CD4-positive, alpha-beta T cell treated with Interleukin-21 for 1 hour (primary cell): Measurements from ENCODE around the gene WHRN.
A peak's percentile ranks its signal among the peaks of the same experiment; 100 is the strongest.

ENCODE experiments used
- DNase-seq: peaks from one replicate; pipeline ENCODE4 v3.0.0-alpha.2; 2020

The WHRN gene

GRCh38 chr9:114445616-114446015 is 59.7 kb downstream of the WHRN start:
- DNase-seq: no peak

GRCh38 chr9:114442022-114442421 is 63.3 kb downstream of the WHRN start:
- DNase-seq: no peak

- no peak for DNase-seq
These were observed 67.8 kb downstream of the WHRN start for GRCh38 chr9:114437401-114437893.

- DNase-seq: peak; percentile 38
These were observed 70.4 kb downstream of the WHRN start for GRCh38 chr9:114434878-114435311.

- no peak for DNase-seq
These were observed 71.5 kb downstream of the WHRN start for GRCh38 chr9:114433720-114434255.

- no peak for DNase-seq
These were observed 72.2 kb downstream of the WHRN start for GRCh38 chr9:114433086-114433485.

GRCh38 chr9:114432323-114433067 is 72.8 kb downstream of the WHRN start:
- DNase-seq: no peak

GRCh38 chr9:114431770-114432169 is 73.5 kb downstream of the WHRN start:
- no peak for DNase-seq

- DNase-seq: no peak
These were observed 74.3 kb downstream of the WHRN start for GRCh38 chr9:114431003-114431402.

- DNase-seq: no peak
These were observed 74.8 kb downstream of the WHRN start for GRCh38 chr9:114430457-114430856.

GRCh38 chr9:114429488-114429887 is 75.8 kb downstream of the WHRN start:
- no peak for DNase-seq

GRCh38 chr9:114428466-114428865 is 76.8 kb downstream of the WHRN start:
- DNase-seq: no peak

- no peak for DNase-seq
These were observed 77.6 kb downstream of the WHRN start for GRCh38 chr9:114427644-114428043.

- DNase-seq: no peak
These were observed 79.0 kb downstream of the WHRN start for GRCh38 chr9:114426046-114426948.

- DNase-seq: no peak
These were observed 80.1 kb downstream of the WHRN start for GRCh38 chr9:114425126-114425525.

- DNase-seq: no peak
These were observed 81.1 kb downstream of the WHRN start for GRCh38 chr9:114424126-114424525.

- no peak for DNase-seq
These were observed 82.1 kb downstream of the WHRN start for GRCh38 chr9:114423181-114423580.

GRCh38 chr9:114421147-114421546 is 84.1 kb downstream of the WHRN start:
- no peak for DNase-seq

GRCh38 chr9:114419796-114420195 is 85.5 kb downstream of the WHRN start:
- DNase-seq: no peak

- DNase-seq: no peak
These were observed 87.2 kb downstream of the WHRN start for GRCh38 chr9:114418053-114418452.

- DNase-seq: no peak
These were observed 87.8 kb downstream of the WHRN start for GRCh38 chr9:114417511-114417910.

- DNase-seq: no peak
These were observed 88.4 kb downstream of the WHRN start for GRCh38 chr9:114416906-114417305.

GRCh38 chr9:114416290-114416689 is 89.0 kb downstream of the WHRN start:
- no peak for DNase-seq

GRCh38 chr9:114414346-114414745 is 90.9 kb downstream of the WHRN start:
- no peak for DNase-seq
